ENCODE data around the gene TOR4A.
"Not testable (repeated sequence)": the region's sequence is repeated elsewhere in the genome, so short reads cannot be mapped to it uniquely, and the experiment has no call there.

Gene TOR4A

DNA sequence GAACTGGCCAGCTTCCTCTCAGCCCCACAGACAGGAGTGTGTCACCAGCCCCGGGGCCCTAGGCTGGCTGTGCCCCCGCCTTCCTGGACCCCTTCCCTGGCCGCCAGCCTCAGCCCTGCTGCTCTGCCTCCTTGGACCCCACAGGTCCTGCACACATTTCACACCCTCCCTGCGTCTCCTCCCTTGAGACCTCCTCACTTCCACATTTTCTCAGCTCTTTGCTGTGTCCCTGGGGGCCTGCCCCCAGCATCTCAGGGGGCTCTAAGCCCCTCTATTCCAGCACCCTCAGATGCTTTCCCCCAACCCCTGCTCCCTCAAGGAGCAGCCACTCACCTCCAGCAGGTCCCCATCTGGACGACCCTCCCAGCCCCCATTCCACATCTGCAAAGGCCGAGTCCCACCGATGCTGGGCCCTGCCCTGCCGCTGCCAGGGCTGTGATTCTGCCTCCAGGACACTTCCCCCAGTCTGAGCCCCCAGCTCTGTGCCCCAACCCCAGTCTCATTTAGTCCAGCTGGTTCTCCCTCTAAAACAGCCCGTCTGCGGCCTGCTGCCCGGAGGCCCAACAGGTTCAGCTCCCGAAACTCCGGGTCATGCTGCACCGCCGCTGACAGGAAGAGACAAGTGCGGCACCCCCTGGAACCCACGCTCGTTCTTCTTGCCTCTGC is 42.6 kb upstream of the TOR4A start:
- no peak for DNase-seq
- Mint-ChIP-seq H3K36me3 (no peaks in the 10 kb centered on the region), H3K4me1 (peaks cover 19% of the 10 kb centered on the region), H3K27me3 (peaks cover 22% of the 10 kb centered on the region), H3K9me3 (no peaks in the 10 kb centered on the region), H3K4me3 (no peak overlapping the region), H3K27ac (no peak overlapping the region)
- CTCF ChIA-PET = interaction anchor here (0.8 kb wide), 1 partner anchor 15 kb away, joined by 4 read pairs; no protein-coding TSS in a partner anchor

DNA sequence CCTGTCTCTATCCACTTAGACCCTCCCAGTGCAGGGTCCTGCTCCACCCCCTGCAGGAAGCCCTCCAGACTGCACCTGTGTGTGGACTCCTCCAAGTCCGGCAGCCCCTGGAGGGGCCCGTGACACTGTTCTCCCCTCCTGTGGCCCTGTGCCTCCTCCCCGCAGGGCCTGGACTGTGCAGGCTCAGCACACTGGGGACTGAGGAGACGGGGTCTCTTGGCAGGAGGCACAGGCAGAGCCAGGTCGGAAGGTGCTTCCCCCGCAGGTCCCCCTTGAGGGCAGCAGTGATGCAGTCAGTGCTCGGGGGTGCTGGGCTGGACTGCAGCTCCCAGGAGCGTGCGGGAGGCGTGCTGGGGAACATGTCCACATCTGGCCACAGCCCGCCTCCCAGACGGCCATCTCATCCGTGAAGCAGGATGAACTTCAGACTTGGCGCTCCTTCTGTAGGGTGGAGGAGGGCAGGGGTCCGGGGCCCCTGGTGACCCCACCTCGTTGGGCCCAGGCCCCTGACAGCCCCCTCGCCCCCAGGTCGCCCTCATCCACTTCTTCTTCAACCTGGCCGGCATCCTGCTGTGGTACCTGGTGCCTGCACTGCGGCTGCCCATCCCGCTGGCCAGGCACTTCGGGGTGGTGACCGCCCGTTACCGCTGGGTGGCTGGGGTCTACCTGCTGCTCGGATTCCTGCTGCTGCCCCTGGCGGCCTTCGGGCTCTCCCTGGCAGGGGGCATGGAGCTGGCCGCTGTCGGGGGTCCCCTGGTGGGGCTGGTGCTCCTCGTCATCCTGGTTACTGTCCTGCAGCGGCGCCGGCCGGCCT is 41.9 kb upstream of the TOR4A start:
- Mint-ChIP-seq H3K9me3 (no peaks in the 10 kb centered on the region), H3K4me3 (no peak overlapping the region), H3K27ac (no peak overlapping the region), H3K27me3 (peaks cover 18% of the 10 kb centered on the region), H3K4me1 (peaks cover 19% of the 10 kb centered on the region), H3K36me3 (no peaks in the 10 kb centered on the region)
- no peak for DNase-seq
- CTCF ChIA-PET = interaction anchor here (0.8 to 2.5 kb wide), 13 partner anchors 10 to 188 kb away, joined by 3 to 45 read pairs (median 6); partner anchors contain the start of genes CYSRT1, DPP7, RNF224 and SAPCD2

DNA sequence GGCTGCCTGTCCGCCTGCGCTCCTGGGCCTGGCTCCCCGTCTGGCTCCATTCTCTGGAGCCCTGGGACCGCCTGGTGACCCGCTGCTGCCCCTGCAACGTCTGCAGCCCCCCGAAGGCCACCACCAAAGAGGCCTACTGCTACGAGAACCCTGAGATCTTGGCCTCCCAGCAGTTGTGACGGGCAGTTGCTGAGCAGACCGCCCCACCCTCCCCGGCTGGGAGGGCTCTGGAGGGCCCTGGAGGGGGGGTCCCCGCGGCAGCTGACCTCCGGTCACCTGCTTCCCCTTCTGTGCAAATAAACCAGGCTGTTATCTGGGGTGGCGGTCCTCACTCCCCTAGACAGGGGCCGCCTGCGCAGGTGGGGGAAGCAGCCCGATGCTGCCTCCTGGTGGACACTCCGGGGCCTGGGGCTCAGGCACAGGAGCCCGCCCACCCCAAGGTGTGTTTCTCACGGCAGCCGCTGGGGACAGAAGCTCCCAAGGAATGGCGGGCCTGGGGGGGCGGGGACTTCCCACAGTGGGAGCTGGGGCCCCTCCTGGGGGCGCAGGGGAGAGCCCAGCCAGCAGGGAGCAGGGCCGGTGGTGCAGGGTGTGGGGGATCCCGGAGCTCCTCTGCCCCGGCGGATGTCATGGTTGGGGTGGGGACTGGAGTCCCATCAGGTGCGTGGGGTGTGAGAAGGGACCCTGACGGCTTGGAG is 41.1 kb upstream of the TOR4A start:
- H3K4me3 Mint-ChIP-seq = no peak overlapping the region
- no peak overlapping the region for H3K27ac Mint-ChIP-seq
- H3K27me3 Mint-ChIP-seq = peaks cover 21% of the 10 kb centered on the region
- peak; percentile 95 for DNase-seq
- H3K4me1 Mint-ChIP-seq = peaks cover 22% of the 10 kb centered on the region
- peaks cover 3% of the 10 kb centered on the region for H3K36me3 Mint-ChIP-seq
- CTCF ChIA-PET = interaction anchor here (0.6 to 2.5 kb wide), 29 partner anchors 11 to 189 kb away, joined by 3 to 45 read pairs (median 4); partner anchors contain the start of genes CYSRT1, DPP7, NELFB and RNF224
- H3K9me3 Mint-ChIP-seq = no peaks in the 10 kb centered on the region

DNA sequence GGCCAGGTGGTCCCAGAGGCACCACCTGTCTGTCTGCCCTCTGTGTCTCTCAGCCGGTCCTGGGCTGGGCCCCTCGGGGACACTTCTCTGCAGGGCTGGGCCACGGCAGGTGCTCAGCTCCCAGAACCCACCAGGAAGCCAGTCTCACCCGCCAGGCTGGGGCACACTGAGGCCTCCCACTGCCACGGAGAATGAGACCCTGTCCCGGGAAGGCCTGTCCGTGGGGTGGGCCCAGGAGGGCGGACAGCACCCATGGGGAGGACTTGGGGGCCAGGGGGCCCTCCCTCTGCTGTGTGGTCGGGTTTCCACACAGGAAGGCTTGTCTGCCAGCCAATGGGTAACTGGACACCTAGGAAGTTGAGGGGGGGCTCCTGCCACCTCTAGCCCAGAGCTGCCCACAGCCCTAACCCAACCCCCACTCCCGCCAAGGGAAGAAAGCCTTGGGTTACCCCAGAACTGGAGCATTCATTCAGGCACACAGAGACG is 40.5 kb upstream of the TOR4A start:
- Mint-ChIP-seq H3K27me3 (peaks cover 18% of the 10 kb centered on the region), H3K4me1 (peaks cover 22% of the 10 kb centered on the region), H3K9me3 (no peaks in the 10 kb centered on the region), H3K36me3 (peaks cover 4% of the 10 kb centered on the region), H3K4me3 (no peak overlapping the region), H3K27ac (no peak overlapping the region)
- CTCF ChIA-PET = interaction anchor here (0.6 to 2.5 kb wide), 30 partner anchors 10 to 190 kb away, joined by 3 to 45 read pairs (median 4); partner anchors contain the start of genes CYSRT1, DPP7, NELFB and RNF224
- DNase-seq = no peak

DNA sequence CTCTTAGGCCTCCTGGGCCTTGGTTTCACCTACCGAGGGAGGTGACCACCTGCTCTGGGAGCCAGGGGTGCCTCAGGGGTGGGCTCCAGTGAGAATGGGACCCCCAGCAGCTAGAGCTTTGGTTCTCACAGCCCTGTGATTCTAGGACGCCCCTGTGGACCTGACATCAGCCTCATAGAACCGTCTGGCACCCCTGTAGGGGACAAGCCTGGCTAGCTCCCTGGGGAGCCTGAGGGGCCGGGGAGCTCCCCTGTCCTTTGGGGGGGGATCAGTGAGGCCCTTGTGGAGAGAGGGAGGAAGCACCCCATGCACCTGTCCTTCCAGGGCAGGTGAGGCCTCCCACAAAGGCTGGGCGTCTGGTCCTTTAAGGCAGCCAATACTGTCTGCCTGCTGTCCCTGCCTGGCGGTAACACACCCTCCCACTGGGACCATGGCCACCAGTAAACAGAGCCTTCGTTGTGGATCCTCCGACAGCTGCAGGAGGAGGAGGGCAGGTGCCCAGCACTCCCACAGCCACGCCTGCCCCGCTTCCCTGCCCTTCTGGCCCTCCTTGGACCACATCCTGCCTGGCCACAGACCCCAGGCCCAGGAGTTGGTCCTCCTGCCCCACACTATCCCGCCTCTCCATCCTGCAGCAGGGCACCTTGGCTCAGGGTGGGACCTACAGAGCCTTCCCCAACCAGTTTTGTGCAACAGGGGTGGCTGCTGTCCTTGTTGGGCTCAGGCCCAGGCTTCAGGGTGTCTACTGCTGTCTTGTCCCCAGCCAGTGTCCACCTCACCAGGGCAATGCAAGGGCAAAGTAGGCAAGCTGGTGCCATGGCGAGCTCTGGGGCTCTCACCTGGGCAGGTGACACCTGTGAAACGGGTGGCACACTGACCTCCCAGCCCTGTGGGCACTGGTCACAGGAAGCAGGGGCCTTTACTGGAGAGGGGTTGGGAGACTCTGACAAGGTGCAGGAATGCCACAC is 39.5 kb upstream of the TOR4A start:
- Mint-ChIP-seq H3K9me3 (no peaks in the 10 kb centered on the region), H3K4me1 (peaks cover 32% of the 10 kb centered on the region), H3K36me3 (peaks cover 15% of the 10 kb centered on the region), H3K4me3 (no peak overlapping the region), H3K27ac (peak overlapping the region; percentile 71), H3K27me3 (peaks cover 14% of the 10 kb centered on the region)
- CTCF ChIA-PET = interaction anchor here (0.8 to 2.5 kb wide), 8 partner anchors 9 to 174 kb away, joined by 3 to 45 read pairs (median 6); partner anchors contain the start of genes CYSRT1, NELFB and RNF224
- DNase-seq = no peak

DNA sequence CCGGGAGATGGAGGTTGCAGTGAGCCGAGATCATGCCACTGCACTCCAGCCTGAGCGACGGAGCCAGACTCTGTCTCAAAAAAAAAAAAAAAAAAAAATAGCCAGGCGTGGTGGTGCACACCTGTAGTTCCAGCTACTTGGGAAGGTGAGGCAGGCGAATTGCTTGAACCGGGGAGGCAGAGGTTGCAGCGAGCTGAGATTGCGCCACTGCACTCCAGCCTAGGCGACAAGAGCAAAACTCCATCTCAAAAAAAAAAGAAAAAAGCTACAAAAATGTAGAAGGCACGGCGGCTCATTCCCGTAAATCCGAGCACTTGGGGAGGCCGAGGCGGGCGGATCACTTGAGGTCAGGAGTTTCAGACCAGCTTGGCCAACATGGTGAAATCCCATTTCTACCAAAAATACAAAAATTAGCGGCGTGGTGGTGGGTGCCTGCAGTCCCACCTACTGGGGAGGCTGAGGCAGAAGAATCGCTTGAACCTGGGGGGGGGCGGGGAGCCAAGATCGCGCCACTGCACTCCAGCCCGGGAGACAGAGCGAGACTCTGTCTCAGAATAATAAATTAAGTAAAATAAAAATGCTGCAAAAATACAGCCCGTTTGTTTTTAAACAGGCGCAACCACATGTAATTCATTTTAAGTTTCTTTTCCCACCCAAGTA is 37.9 kb upstream of the TOR4A start:
- Mint-ChIP-seq H3K4me1 (peaks cover 39% of the 10 kb centered on the region), H3K27me3 (peaks cover 12% of the 10 kb centered on the region)

DNA sequence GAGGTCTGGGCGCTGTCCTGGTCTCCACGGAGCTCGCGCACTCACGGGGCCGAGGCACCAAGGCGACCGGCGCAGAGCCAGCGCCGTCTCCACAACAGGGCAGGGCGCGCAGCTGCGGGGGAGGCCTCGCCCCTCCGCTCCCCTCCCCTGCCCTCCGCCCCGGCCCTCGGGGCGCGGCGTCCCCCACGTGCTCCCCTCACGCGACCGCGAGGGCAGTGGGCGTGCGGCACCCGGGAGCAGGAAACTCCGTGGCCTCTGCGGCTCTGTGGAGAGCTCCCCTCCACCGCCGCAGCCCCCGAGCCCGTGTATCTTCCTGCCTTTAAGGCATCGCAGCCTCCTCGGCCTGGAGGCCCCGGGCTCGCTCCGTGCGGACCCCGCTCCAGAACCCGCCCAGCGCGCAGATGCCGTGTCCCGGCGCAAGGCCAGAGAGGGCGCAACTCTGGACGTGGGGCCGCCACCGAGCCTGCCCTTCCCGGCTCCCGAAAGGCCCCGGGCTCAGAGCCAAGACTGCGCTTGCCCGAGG is 37.1 kb upstream of the TOR4A start:
- Mint-ChIP-seq H3K27ac (peak overlapping the region; percentile 78), H3K9me3 (no peaks in the 10 kb centered on the region), H3K4me3 (peak overlapping the region; percentile 73), H3K36me3 (peaks cover 23% of the 10 kb centered on the region), H3K27me3 (peaks cover 5% of the 10 kb centered on the region), H3K4me1 (peaks cover 39% of the 10 kb centered on the region)
- CTCF ChIA-PET = interaction anchor here (0.6 to 1.8 kb wide), 6 partner anchors 13 to 513 kb away, joined by 3 to 8 read pairs (median 3); partner anchors contain the start of genes NELFB and RNF224
- DNase-seq = peak; percentile 81

More for the DNA sequence above, 37.9 kb upstream of the TOR4A start:
- peaks cover 23% of the 10 kb centered on the region for H3K36me3 Mint-ChIP-seq
- CTCF ChIA-PET = interaction anchor here (1.0 to 1.8 kb wide), 3 partner anchors 13 to 50 kb away, joined by 3 to 8 read pairs (median 5); partner anchors contain the start of genes NELFB and RNF224
- H3K4me3 Mint-ChIP-seq = peak overlapping the region; percentile 73
- H3K9me3 Mint-ChIP-seq, DNase-seq: not testable (repeated sequence)
- peak overlapping the region; percentile 78 for H3K27ac Mint-ChIP-seq

DNA sequence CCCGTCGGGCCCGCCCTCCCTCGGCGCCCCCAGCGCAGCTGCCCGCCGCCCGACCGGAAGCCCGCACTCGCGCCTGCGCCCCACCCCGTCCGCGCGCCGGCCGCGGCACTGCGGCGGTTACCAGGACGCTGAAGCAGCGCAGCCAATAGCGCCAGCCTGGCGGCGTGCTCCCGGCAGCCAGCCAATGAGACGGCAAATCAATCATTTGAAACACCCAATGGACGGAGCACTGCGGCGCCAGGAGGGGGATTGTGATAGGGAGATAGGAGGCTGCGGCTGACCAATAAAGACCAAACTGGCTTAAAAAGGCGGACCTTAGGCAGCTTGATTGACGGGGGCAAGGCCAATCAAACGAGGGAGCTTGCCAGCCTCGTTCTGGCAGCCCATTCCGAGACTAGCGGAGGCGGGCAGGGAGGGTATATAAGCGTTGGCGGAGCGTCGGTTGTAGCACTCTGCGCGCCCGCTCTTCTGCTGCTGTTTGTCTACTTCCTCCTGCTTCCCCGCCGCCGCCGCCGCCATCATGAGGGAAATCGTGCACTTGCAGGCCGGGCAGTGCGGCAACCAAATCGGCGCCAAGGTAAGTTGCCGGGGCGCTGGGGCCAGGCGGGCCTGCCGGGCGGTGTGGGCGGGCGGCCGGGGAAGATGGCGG is 36.6 kb upstream of the TOR4A start, which contains the start of gene TUBB4B:
TUBB4B (plus strand) TSS at position 447 of the 649 bp plus-strand sequence; CDS start at position 521, 74 bp downstream.
- peak; percentile 98 for DNase-seq
- CTCF ChIA-PET = interaction anchor here (0.6 to 1.8 kb wide), 6 partner anchors 14 to 514 kb away, joined by 3 to 8 read pairs (median 3); partner anchors contain the start of genes NELFB and RNF224
- H3K27me3 Mint-ChIP-seq = peaks cover 4% of the 10 kb centered on the region
- no peaks in the 10 kb centered on the region for H3K9me3 Mint-ChIP-seq
- peaks cover 39% of the 10 kb centered on the region for H3K4me1 Mint-ChIP-seq
- peak within 1 kb of the TSS; percentile 85 for H3K4me3 Mint-ChIP-seq
- H3K36me3 Mint-ChIP-seq = peaks cover 23% of the 10 kb centered on the region
- H3K27ac Mint-ChIP-seq = peak within 1 kb of the TSS; percentile 92

DNA sequence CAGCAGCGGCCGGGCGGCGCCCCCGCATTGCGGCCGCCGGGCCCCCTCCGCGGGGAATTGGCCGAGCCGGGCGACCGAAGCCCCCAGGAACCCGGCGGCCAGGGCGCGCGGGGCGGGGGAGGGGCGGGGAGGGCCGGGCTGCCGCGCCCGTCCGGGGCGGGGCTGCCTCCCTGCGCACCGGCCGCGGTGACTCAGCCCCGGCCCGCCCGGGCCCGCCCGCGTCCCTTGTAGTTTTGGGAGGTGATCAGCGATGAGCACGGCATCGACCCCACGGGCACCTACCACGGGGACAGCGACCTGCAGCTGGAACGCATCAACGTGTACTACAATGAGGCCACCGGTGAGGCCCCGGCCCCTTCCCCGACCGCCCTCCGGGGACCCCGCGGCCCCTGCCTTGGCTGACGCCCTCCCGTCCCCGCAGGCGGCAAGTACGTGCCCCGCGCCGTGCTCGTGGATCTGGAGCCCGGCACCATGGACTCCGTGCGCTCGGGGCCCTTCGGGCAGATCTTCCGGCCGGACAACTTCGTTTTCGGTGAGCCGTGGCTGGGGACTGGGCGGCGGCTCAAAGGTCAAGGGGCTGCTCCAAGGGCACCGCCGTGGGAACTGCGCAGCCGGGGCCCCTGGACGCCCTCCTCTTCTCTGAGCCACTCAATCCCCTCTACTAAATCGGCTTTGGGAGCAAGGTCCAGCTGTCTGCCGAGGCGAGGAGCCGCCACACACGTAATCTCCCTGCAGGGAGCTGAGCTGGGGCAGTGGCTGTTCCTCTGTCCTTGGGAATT is 35.8 kb upstream of the TOR4A start:
- Mint-ChIP-seq H3K9me3 (no peaks in the 10 kb centered on the region), H3K36me3 (peaks cover 23% of the 10 kb centered on the region), H3K4me1 (peaks cover 38% of the 10 kb centered on the region), H3K4me3 (peak overlapping the region; percentile 85), H3K27me3 (peaks cover 4% of the 10 kb centered on the region), H3K27ac (peak overlapping the region; percentile 84)
- CTCF ChIA-PET = interaction anchor here (1.8 kb wide), 1 partner anchor 52 kb away, joined by 5 read pairs; no protein-coding TSS in a partner anchor
- peak; percentile 75 for DNase-seq

DNA sequence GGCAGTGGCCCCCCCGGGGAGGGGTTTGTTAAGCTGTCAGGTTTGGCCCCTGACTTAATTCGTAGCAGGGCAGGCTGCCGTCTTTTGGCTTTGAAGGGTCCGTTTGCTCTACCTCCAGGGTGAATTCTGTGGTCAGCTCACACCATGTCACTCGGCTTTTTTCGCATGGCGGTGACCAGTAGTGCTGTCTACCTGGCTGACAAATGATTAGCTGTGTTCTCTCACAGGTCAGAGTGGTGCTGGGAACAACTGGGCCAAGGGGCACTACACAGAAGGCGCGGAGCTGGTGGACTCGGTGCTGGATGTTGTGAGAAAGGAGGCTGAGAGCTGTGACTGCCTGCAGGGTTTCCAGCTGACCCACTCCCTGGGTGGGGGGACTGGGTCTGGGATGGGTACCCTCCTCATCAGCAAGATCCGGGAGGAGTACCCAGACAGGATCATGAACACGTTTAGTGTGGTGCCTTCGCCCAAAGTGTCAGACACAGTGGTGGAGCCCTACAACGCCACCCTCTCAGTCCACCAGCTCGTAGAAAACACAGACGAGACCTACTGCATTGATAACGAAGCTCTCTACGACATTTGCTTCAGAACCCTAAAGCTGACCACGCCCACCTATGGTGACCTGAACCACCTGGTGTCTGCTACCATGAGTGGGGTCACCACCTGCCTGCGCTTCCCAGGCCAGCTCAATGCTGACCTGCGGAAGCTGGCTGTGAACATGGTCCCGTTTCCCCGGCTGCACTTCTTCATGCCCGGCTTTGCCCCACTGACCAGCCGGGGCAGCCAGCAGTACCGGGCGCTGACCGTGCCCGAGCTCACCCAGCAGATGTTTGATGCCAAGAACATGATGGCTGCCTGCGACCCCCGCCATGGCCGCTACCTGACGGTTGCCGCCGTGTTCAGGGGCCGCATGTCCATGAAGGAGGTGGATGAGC is 35.0 kb upstream of the TOR4A start:
- CTCF ChIA-PET = interaction anchor here (0.8 kb wide), 1 partner anchor 12 kb away, joined by 4 read pairs; no protein-coding TSS in a partner anchor
- no peaks in the 10 kb centered on the region for H3K9me3 Mint-ChIP-seq
- H3K4me1 Mint-ChIP-seq = peaks cover 35% of the 10 kb centered on the region
- no peak for DNase-seq
- H3K4me3 Mint-ChIP-seq = peak overlapping the region; percentile 85
- H3K36me3 Mint-ChIP-seq = peaks cover 23% of the 10 kb centered on the region
- H3K27ac Mint-ChIP-seq = peak overlapping the region; percentile 84
- H3K27me3 Mint-ChIP-seq = peaks cover 4% of the 10 kb centered on the region
